ENCODE data around the gene SLC5A1. TPM values are rescaled to one million over a fixed set of nuclear protein-coding genes. Genes with fewer than 3 reads are reported as not detected.

Gene SLC5A1
- total and polyA plus RNA-seq, 2 experiments from 2014 or later: 0.03 TPM; not detected in 1

DNA sequence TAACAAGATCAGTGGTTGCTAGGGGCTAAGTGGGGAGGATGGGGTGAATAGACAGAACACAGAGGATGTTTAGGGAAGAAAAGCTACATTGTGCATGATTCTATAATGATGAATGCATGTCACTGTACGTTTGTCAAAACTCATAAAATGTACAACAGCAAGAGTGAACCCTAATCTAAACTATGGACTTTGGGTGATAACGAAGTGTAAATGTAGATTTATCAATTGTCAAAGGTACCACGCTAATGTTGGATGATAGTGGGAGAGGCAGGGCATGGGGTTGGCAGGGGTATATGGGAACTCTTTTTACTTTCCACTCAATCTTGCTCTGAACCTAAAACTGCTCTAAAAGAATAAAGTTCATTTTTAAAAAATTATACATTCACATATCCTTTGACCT lies 21.3 kb upstream of the SLC5A1 start:
- no peak for ATAC-seq
- TF ChIP-seq ZNF331 (CRISPR knock-in tag; IDR thresholded peaks at IDR 0.05; ENCODE audit: low read depth) (no peak), NANOG (IDR thresholded peaks at IDR 0.05; ENCODE audit: borderline replicate concordance) (no peak), JUNB (IDR thresholded peaks at IDR 0.05; ENCODE audit: unreplicated experiment) (no peak), STAT1 (IDR thresholded peaks at IDR 0.05; ENCODE audit: unreplicated experiment) (no peak), CREB1 (CRISPR knock-in tag; IDR thresholded peaks at IDR 0.05; ENCODE audit: low read depth) (no peak), ZNF114 (CRISPR knock-in tag; IDR thresholded peaks at IDR 0.05) (no peak), EZH2 (IDR thresholded peaks at IDR 0.05; ENCODE audit: low read depth, unreplicated experiment) (no peak)
- TF ChIP-seq, protein P1, sequence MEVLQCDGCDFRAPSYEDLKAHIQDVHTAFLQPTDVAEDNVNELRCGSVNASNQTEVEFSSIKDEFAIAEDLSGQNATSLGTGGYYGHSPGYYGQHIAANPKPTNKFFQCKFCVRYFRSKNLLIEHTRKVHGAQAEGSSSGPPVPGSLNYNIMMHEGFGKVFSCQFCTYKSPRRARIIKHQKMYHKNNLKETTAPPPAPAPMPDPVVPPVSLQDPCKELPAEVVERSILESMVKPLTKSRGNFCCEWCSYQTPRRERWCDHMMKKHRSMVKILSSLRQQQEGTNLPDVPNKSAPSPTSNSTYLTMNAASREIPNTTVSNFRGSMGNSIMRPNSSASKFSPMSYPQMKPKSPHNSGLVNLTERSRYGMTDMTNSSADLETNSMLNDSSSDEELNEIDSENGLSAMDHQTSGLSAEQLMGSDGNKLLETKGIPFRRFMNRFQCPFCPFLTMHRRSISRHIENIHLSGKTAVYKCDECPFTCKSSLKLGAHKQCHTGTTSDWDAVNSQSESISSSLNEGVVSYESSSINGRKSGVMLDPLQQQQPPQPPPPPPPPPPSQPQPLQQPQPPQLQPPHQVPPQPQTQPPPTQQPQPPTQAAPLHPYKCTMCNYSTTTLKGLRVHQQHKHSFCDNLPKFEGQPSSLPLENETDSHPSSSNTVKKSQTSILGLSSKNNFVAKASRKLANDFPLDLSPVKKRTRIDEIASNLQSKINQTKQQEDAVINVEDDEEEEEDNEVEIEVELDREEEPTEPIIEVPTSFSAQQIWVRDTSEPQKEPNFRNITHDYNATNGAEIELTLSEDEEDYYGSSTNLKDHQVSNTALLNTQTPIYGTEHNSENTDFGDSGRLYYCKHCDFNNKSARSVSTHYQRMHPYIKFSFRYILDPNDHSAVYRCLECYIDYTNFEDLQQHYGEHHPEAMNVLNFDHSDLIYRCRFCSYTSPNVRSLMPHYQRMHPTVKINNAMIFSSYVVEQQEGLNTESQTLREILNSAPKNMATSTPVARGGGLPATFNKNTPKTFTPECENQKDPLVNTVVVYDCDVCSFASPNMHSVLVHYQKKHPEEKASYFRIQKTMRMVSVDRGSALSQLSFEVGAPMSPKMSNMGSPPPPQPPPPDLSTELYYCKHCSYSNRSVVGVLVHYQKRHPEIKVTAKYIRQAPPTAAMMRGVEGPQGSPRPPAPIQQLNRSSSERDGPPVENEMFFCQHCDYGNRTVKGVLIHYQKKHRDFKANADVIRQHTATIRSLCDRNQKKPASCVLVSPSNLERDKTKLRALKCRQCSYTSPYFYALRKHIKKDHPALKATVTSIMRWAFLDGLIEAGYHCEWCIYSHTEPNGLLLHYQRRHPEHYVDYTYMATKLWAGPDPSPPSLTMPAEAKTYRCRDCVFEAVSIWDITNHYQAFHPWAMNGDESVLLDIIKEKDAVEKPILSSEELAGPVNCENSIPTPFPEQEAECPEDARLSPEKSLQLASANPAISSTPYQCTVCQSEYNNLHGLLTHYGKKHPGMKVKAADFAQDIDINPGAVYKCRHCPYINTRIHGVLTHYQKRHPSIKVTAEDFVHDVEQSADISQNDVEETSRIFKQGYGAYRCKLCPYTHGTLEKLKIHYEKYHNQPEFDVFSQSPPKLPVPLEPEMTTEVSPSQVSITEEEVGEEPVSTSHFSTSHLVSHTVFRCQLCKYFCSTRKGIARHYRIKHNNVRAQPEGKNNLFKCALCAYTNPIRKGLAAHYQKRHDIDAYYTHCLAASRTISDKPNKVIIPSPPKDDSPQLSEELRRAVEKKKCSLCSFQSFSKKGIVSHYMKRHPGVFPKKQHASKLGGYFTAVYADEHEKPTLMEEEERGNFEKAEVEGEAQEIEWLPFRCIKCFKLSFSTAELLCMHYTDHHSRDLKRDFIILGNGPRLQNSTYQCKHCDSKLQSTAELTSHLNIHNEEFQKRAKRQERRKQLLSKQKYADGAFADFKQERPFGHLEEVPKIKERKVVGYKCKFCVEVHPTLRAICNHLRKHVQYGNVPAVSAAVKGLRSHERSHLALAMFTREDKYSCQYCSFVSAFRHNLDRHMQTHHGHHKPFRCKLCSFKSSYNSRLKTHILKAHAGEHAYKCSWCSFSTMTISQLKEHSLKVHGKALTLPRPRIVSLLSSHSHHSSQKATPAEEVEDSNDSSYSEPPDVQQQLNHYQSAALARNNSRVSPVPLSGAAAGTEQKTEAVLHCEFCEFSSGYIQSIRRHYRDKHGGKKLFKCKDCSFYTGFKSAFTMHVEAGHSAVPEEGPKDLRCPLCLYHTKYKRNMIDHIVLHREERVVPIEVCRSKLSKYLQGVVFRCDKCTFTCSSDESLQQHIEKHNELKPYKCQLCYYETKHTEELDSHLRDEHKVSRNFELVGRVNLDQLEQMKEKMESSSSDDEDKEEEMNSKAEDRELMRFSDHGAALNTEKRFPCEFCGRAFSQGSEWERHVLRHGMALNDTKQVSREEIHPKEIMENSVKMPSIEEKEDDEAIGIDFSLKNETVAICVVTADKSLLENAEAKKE (CRISPR knock-in tag; IDR thresholded peaks at IDR 0.05): no peak
- TF ChIP-seq, protein P2, sequence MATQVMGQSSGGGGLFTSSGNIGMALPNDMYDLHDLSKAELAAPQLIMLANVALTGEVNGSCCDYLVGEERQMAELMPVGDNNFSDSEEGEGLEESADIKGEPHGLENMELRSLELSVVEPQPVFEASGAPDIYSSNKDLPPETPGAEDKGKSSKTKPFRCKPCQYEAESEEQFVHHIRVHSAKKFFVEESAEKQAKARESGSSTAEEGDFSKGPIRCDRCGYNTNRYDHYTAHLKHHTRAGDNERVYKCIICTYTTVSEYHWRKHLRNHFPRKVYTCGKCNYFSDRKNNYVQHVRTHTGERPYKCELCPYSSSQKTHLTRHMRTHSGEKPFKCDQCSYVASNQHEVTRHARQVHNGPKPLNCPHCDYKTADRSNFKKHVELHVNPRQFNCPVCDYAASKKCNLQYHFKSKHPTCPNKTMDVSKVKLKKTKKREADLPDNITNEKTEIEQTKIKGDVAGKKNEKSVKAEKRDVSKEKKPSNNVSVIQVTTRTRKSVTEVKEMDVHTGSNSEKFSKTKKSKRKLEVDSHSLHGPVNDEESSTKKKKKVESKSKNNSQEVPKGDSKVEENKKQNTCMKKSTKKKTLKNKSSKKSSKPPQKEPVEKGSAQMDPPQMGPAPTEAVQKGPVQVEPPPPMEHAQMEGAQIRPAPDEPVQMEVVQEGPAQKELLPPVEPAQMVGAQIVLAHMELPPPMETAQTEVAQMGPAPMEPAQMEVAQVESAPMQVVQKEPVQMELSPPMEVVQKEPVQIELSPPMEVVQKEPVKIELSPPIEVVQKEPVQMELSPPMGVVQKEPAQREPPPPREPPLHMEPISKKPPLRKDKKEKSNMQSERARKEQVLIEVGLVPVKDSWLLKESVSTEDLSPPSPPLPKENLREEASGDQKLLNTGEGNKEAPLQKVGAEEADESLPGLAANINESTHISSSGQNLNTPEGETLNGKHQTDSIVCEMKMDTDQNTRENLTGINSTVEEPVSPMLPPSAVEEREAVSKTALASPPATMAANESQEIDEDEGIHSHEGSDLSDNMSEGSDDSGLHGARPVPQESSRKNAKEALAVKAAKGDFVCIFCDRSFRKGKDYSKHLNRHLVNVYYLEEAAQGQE (IDR thresholded peaks at IDR 0.05; ENCODE audit: unreplicated experiment): no peak
- H3K27ac Mint-ChIP-seq: no peak overlapping the region

More for the DNA sequence above, 21.3 kb upstream of the SLC5A1 start:
- Histone ChIP-seq H4K20me1 (replicated peaks; ENCODE audit: insufficient read depth) (no peaks in the 10 kb centered on the region), H3K4me3 (no peak overlapping the region), H3F3A (replicated peaks; ENCODE audit: low read depth) (no peaks in the 10 kb centered on the region), H3K27ac (ENCODE audit: low read depth) (no peak overlapping the region), H3K4me1 (ENCODE audit: insufficient read depth) (0 out of 2 replicates have a peak, but pooled peaks cover 12% of the 10 kb centered on the region), H3K4me2 (no peak overlapping the region), H3K79me2 (replicated peaks; ENCODE audit: insufficient read depth) (no peaks in the 10 kb centered on the region), H3K27me3 (ENCODE audit: insufficient read depth) (0 out of 2 replicates have a peak, but pooled peaks cover 3% of the 10 kb centered on the region), H2AFZ (no peak overlapping the region), H3K36me3 (ENCODE audit: insufficient read depth) (no peaks in the 10 kb centered on the region), H3K9me2 (ENCODE audit: insufficient read depth) (no peaks in the 10 kb centered on the region)
- peaks cover 13% of the 10 kb centered on the region for H3K4me1 Mint-ChIP-seq
- H3K36me3 Mint-ChIP-seq (ENCODE audit: low read depth): no peaks in the 10 kb centered on the region
- peaks cover 2% of the 10 kb centered on the region for H3K27me3 Mint-ChIP-seq (ENCODE audit: insufficient read depth, low read depth, poor library complexity)
- no peak overlapping the region for H3K4me3 Mint-ChIP-seq
- DNase-seq (ENCODE audit: low spot score): no peak
- no peaks in the 10 kb centered on the region; the same call in 2 of the 3 replicates for H3K9me3 Mint-ChIP-seq

All from GM23338 (cell line).